GM19328 (cell line): ENCODE results near the gene KANK4.
"Not testable (repeated sequence)": the region's sequence is repeated elsewhere in the genome, so short reads cannot be mapped to it uniquely, and the experiment has no call there.

Experiments
- ATAC-seq: cut with Tn5 transposase; IDR thresholded peaks from one replicate; pipeline ENCODE4 v1.9.1; 2021; ENCODE audit warnings: mild to moderate bottlenecking, moderate library complexity; ENCODE audit not compliant: unreplicated experiment

Gene KANK4

GRCh38 chr1:62240651-62241370 is 78.4 kb downstream of the KANK4 start:
- ATAC-seq = no peak

- not testable (repeated sequence) for ATAC-seq
Measured at GRCh38 chr1:62239652-62240403, 79.4 kb downstream of the KANK4 start.

DNA sequence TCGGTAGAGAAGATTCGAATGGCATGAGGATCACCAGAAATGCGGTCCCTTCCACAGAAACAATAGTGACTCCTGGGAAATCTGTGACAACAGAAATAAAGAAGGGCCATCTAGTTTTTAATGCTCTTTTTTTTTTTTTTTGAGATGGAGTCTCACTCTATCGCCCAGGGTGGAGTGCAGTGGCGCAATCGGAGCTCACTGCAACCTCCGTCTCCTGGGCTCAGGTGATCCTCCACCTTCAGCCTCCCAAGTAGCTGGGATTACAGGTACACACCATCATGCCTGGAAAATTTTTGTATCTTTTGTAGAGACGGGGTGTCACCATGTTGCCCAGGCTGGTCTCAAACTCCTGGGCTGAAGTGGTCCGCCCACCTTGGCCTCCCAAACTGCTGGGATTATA is 80.7 kb downstream of the KANK4 start:
- ATAC-seq = no peak

DNA sequence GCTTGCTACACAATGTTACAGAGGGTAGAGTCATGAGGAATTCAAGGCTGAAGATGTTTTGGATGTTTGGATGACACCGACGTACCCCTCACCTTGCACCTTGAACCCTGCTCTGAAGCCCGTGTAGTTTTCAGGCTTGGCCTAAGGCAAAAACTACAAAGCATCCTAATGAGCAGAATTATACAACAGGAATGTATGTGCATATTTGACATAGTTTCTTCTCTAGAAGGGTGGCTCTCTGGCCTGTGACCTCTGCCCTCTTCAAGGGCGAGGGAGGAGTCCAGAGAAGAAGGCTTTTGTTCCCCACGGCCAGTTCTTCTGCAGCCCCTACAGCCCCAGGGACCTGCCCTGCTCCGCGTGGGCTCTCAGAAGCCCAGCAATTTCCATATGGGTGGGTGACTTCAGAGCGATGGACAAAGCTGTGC is 81.3 kb downstream of the KANK4 start:
- no peak for ATAC-seq

DNA sequence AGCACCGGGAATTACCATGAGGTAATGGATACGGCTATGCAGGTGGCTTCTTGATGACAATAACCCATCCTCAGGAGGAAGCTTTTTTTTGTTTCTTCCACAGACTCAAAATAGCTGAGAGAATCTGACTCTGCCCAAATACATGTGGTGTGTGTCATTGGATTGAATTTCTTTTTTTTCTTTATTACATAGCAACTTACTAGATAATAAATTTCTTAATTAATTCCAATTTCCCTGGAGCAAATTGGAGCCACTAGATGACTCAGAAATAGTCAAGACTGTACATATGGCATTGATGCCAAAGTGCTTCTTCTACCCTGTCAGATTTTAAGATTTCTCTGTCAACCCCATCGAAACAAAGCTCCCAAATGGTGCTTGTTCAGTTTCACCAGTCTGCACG is 81.9 kb downstream of the KANK4 start:
- ATAC-seq = no peak

DNA sequence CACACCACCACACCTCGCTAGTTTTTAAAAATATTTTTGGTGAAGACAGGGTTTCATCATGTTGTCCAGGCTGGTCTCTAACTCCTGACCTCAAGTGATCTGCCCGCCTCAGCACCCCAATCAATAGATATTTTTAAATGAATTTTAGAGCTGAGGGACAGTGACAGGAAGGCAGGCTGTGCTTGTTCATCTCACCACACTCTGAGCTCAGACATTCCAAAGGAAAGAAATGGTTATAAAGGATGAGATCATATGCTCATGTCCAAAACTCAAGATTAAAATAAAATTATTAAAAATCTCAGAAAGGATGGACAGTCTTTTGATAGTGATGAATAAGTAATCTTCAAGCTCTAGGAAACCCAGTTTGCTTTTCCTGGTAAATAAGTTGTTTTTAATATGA is 83.7 kb downstream of the KANK4 start:
- no peak for ATAC-seq

- no peak for ATAC-seq
Measured at GRCh38 chr1:62234688-62235087, 84.5 kb downstream of the KANK4 start.

GRCh38 chr1:62233926-62234450 is 85.2 kb downstream of the KANK4 start:
- ATAC-seq = no peak

DNA sequence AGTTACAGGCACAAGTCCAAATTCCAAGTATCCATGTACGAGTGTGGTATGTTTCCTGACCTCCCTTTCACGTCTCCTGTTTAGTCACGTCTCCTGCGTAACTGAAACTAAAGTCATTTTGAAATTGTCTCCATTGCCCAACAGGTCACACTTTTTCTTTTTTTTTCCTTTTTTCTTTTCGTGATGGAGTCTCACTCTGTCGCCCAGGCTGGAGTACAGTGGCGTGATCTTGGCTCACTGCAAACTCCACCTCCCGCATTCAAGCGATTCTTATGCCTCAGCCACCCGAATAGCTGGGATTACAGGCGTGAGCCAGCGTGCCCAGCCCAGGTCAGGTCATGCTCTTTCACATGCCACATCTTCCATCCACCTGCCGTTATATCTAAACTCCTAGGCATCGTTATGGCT is 86.4 kb downstream of the KANK4 start:
- ATAC-seq = no peak

- no peak for ATAC-seq
Measured at GRCh38 chr1:62230718-62231117, 88.5 kb downstream of the KANK4 start.

GRCh38 chr1:62229932-62230331 is 89.3 kb downstream of the KANK4 start:
- no peak for ATAC-seq

DNA sequence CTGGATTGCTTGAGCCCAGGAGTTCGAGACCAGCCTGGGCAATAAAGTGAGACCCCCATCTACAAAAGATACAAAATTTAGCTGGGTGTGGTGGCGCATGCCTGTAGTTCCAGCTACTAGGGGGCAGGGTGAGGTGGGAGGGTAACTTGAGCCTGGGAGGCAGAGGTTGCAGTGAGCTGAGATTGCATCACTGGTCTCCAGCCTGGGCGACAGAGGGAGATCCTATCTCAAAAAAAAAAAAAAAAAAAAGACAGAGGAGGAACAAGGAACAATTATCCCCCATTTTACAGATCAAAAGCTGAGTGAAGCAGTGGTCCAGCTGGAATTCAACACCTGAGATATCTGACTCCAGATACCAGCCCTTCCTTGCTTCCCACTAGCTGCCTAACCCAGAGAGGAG is 89.8 kb downstream of the KANK4 start:
- no peak for ATAC-seq

DNA sequence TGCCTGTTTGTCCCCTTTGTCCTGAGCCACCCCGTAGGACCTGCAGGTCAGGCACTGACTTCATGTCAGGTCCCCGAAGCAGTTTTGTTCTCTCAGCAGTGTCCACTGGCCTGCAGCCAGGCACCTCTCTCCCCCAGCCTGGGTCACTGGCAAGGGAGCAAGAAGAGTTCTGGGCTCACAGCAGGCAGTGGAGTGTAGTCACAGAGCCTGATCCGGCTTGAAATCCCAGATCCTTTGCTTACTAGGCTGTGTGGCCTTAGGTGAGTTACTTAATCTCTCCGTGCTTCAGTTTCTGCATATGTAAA is 90.4 kb downstream of the KANK4 start:
- ATAC-seq = no peak

DNA sequence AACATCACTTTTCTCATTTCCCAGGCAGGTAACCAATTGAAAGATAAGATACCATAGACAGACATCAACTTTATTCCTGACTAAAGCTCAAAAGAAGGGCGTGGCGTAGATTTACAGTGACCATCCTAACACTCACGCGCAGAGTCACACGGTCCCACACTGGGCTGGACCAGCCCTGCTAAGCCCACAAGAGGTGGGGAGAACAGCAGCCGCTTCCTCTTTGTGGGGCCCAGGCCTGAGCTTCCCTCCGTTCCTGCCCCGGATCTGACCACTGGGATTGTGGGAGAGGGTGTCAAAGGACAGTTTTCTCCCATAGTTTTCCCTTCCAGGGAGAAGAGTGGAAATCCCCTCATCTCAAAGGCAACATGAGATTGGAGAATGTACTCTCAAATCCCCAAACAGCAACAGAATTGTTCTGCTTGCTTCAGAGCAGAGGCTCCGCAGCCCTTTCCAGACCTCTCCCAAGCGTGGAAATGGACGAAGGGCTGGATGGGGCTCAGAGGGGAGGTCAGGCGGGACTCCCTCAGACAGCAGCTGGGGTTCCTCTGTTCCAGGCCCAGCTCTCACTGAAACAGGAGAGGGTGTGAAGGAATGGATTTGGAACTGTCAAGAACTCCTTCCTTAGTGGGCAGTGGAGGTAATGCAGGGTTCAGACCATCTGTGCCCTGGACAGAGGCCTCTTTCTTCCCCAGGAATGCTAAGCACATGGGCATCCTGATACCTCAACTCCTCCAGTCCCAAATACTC is 90.9 kb downstream of the KANK4 start:
- ATAC-seq = no peak

- no peak for ATAC-seq
Measured at GRCh38 chr1:62227496-62227895, 91.7 kb downstream of the KANK4 start.

- no peak for ATAC-seq
Measured at GRCh38 chr1:62224182-62224581, 95.1 kb downstream of the KANK4 start.

GRCh38 chr1:62222321-62222720 is 96.9 kb downstream of the KANK4 start:
- ATAC-seq = no peak

GRCh38 chr1:62221171-62221570 is 98.1 kb downstream of the KANK4 start:
- no peak for ATAC-seq

- ATAC-seq = not testable (repeated sequence)
Measured at GRCh38 chr1:62220456-62220855, 98.8 kb downstream of the KANK4 start.

DNA sequence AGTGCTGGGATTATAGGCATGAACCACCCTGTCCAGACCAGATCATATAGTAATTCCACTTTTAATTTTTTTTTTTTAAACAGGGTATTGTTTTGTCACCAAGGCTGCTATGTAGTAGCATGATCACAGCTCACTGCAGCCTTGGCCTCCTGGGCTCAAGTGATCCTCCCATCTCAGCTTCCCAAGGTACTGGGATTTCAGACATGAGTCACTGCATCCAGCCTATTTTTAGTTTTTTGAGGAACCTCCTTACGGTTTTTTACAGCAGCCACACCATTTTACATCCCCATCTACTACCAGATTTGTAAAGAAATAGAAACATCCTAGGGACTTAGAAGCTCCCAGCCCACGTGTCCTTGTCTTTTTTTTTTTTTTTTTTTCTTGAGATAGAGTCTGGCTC is 100.6 kb downstream of the KANK4 start:
- no peak for ATAC-seq

DNA sequence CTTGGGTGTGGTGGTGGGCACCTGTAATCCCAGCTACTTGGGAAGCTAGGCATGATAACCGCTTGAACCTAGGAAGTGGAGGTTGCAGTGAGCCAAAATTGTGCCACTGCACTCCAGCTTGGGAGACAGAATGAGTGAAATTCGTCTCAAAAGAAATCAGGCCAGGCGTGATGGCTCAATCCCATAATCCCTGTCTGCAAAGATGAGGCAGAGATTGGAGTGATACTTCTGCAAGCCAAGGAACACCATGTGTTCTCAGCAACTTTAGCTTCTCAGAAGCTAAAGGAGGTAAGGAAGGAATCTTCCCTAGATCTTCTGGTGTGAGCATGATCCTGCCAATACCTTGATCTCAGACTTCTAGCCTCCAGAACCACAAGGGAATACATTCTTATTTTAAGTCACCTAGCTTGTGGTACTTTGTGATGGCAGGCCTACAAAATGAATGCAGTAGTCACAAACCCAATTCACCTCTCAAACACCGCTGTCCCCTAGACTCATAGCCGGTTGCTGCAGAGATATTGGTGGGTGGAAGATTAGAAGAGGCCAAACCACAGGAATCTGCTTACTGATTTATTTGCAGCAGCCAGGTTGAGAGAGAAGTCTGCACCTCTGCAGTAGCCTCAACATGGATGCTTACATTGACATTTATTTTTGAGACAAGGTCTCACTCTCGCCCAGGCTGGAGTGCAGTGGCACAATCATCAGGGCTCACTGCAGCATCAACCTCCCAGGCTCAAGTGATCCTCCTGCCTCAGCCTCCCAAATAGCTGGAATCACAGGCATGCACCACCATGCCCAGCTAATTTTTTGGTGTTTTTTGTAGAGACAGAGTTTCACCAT is 105.9 kb downstream of the KANK4 start:
- ATAC-seq = no peak
